ENCODE measurements around the gene GOPC.

DNA sequence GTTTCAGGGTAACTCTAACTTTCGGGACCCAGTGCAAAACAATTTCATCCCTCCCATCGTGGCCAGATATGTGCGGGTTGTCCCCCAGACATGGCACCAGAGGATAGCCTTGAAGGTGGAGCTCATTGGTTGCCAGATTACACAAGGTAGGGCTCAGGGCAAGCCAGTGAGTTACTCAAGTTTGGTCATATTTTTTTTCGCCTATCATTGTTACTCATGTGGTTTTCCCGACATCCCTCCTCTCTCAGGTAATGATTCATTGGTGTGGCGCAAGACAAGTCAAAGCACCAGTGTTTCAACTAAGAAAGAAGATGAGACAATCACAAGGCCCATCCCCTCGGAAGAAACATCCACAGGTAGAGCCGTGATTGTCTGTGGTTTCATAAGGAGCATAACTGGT, 61.6 kb downstream of the GOPC start:
- TF ChIP-seq POLR2A (IDR thresholded peaks at IDR 0.05) (no peak), CTCF (IDR thresholded peaks at IDR 0.05) (no peak)
